Measurements from ENCODE around the gene ONECUT2.

The ONECUT2 gene

DNA sequence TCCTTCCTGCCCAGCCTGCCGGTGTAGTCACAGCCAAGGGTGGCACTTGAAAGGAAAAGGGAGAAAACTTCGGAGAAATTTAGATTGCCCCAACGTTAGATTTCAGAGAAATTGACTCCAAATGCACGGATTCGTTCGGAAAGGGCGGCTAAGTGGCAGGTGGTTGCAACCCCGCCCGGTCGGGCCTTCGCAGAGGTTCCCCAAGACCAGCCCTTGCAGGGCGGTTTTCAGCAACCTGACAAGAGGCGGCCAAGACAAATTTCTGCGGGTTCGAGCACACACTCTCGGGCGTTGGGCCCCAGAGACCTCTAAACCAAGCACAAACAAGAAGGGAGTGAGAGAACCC, 4.8 kb downstream of the ONECUT2 start:
- Histone ChIP-seq H4K20me1 (ENCODE audit: insufficient read depth, low read length) (no peaks in the 10 kb centered on the region), H3F3A (ENCODE audit: insufficient read depth, low read length) (no peaks in the 10 kb centered on the region), H3K4me2 (ENCODE audit: low read depth, low read length) (no peak overlapping the region), H3K27ac (ENCODE audit: low read length) (no peak overlapping the region), H3K9me2 (replicated peaks; ENCODE audit: insufficient read depth, low read length) (no peaks in the 10 kb centered on the region), H2AFZ (ENCODE audit: low read length) (no peak overlapping the region), H3K9me3 (replicated peaks; ENCODE audit: insufficient read depth, low read length) (no peaks in the 10 kb centered on the region), H3K4me3 (ENCODE audit: low read length) (no peak overlapping the region), H3K4me1 (ENCODE audit: low read length) (no peaks in the 10 kb centered on the region), H3K79me2 (ENCODE audit: low read length) (no peaks in the 10 kb centered on the region), H3K27me3 (replicated peaks; ENCODE audit: insufficient read depth, low read length) (no peaks in the 10 kb centered on the region; the same call in 1 of the 2 replicates), H3K9ac (ENCODE audit: low read length) (no peak overlapping the region), H3K36me3 (replicated peaks; ENCODE audit: insufficient read depth, low read length) (no peaks in the 10 kb centered on the region)
- no peak for DNase-seq
- TF ChIP-seq EZH2phosphoT487 (IDR thresholded peaks at IDR 0.05; ENCODE audit: low read length) (no peak), EZH2 (optimal IDR thresholded peaks at IDR 0.05; ENCODE audit: low read depth, low read length) (no peak)
- TF ChIP-seq, protein P1, sequence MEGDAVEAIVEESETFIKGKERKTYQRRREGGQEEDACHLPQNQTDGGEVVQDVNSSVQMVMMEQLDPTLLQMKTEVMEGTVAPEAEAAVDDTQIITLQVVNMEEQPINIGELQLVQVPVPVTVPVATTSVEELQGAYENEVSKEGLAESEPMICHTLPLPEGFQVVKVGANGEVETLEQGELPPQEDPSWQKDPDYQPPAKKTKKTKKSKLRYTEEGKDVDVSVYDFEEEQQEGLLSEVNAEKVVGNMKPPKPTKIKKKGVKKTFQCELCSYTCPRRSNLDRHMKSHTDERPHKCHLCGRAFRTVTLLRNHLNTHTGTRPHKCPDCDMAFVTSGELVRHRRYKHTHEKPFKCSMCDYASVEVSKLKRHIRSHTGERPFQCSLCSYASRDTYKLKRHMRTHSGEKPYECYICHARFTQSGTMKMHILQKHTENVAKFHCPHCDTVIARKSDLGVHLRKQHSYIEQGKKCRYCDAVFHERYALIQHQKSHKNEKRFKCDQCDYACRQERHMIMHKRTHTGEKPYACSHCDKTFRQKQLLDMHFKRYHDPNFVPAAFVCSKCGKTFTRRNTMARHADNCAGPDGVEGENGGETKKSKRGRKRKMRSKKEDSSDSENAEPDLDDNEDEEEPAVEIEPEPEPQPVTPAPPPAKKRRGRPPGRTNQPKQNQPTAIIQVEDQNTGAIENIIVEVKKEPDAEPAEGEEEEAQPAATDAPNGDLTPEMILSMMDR (IDR thresholded peaks at IDR 0.05; ENCODE audit: low read length), result no peak

DNA sequence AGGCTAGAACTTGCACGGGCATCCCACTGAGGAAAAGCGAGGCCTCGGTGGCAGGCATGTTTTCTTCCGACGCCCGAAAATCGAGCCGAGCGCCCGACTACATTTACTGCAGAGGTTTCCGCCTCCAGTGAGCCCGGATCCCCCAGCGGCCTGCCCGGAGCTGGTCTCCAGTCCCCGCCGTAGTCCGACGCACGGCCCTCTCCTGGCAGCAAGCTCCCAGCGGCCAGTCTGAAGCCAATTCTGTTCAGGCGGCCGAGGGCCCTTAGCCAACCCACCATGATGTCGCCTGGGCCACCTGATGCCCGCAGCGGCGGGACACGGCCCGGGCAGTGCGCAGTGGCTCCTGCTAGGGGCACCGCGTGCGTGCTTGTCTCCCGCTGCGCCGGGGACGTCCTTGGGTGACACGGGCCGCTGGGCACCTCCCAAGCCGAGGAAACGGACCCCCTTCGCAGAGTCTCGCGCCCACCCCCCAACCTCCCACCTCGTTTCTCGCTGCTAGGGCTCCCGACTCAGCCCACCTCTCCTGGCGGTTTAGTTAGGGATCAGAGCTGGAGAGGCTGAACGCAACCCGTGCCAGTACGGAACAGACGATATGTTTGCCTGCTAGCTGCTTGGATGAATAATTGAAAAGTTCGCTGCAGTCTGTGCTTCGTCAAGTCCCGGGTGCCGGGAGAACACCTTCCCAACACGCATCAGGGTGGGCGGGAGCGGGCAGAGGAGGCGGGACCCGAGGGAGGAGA, 5.3 kb downstream of the ONECUT2 start:
- Histone ChIP-seq H3K4me2 (ENCODE audit: low read depth, low read length) (peak overlapping the region; percentile 43; the same call in 1 of the 2 replicates), H3K27me3 (replicated peaks; ENCODE audit: insufficient read depth, low read length) (no peaks in the 10 kb centered on the region; the same call in 1 of the 2 replicates), H3K27ac (ENCODE audit: low read length) (no peak overlapping the region), H3K9ac (ENCODE audit: low read length) (no peak overlapping the region), H4K20me1 (ENCODE audit: insufficient read depth, low read length) (no peaks in the 10 kb centered on the region), H2AFZ (ENCODE audit: low read length) (no peak overlapping the region), H3K4me1 (ENCODE audit: low read length) (no peaks in the 10 kb centered on the region), H3K9me3 (replicated peaks; ENCODE audit: insufficient read depth, low read length) (no peaks in the 10 kb centered on the region), H3K79me2 (ENCODE audit: low read length) (no peaks in the 10 kb centered on the region), H3K9me2 (replicated peaks; ENCODE audit: insufficient read depth, low read length) (no peaks in the 10 kb centered on the region), H3F3A (ENCODE audit: insufficient read depth, low read length) (no peaks in the 10 kb centered on the region), H3K4me3 (ENCODE audit: low read length) (no peak overlapping the region), H3K36me3 (replicated peaks; ENCODE audit: insufficient read depth, low read length) (no peaks in the 10 kb centered on the region)
- no peak for DNase-seq
- no peak for TF ChIP-seq EZH2phosphoT487 (IDR thresholded peaks at IDR 0.05; ENCODE audit: low read length)
- TF ChIP-seq EZH2 (optimal IDR thresholded peaks at IDR 0.05; ENCODE audit: low read depth, low read length), result no peak
- TF ChIP-seq, protein P1 (IDR thresholded peaks at IDR 0.05; ENCODE audit: low read length), result no peak

DNA sequence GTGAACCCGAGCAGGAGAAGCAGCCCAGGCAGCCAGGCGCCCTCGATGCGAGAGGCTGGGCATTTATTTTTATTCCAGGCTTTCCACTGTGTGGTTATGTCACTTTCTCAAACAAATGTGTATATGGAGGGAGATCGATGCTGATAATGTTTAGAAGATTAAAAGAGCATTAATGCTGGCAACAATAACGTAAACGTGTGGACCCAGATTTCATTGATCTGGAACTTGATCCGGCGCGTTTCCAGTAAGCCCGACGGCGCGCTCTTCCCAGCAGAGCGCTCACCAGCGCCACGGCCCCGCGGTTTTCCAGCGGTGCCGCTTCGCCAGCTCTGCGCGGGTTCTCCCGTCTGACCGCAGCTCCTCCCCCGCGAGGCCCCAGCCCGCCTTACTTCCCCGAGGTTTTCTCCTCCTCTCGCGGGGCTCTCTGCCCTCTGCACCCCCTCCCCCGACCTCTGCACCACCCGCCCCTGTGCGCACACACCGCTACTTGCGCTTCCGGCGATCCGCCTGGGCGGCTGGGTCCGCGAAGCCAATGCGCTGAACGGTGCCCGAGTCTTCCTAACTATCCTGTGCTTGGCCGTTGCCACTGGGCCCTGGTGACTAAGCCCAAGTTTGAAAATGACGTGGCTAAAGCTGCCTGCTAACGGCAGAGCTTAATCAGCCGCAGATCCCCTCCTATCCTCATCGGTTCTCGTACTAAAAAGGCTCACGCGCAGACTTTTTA, 6.1 kb downstream of the ONECUT2 start:
- Histone ChIP-seq H3K27ac (ENCODE audit: low read length) (no peak overlapping the region), H3K9me2 (replicated peaks; ENCODE audit: insufficient read depth, low read length) (no peaks in the 10 kb centered on the region), H3K27me3 (replicated peaks; ENCODE audit: insufficient read depth, low read length) (no peaks in the 10 kb centered on the region; the same call in 1 of the 2 replicates), H2AFZ (ENCODE audit: low read length) (no peak overlapping the region), H3F3A (ENCODE audit: insufficient read depth, low read length) (no peaks in the 10 kb centered on the region), H3K9me3 (replicated peaks; ENCODE audit: insufficient read depth, low read length) (no peaks in the 10 kb centered on the region), H3K4me2 (ENCODE audit: low read depth, low read length) (peak overlapping the region; percentile 43; the same call in 1 of the 2 replicates), H3K79me2 (ENCODE audit: low read length) (no peaks in the 10 kb centered on the region), H4K20me1 (ENCODE audit: insufficient read depth, low read length) (no peaks in the 10 kb centered on the region), H3K9ac (ENCODE audit: low read length) (no peak overlapping the region), H3K4me3 (ENCODE audit: low read length) (peak overlapping the region; percentile 7; the same call in 1 of the 2 replicates), H3K4me1 (ENCODE audit: low read length) (no peaks in the 10 kb centered on the region), H3K36me3 (replicated peaks; ENCODE audit: insufficient read depth, low read length) (no peaks in the 10 kb centered on the region)
- TF ChIP-seq, protein P1 (IDR thresholded peaks at IDR 0.05; ENCODE audit: low read length), result no peak
- TF ChIP-seq EZH2 (optimal IDR thresholded peaks at IDR 0.05; ENCODE audit: low read depth, low read length), result no peak
- no peak for TF ChIP-seq EZH2phosphoT487 (IDR thresholded peaks at IDR 0.05; ENCODE audit: low read length)
- no peak for DNase-seq

All from MM.1S (cell line).